MG63 (cell line): ENCODE data around the gene KCNJ14. TPM values are rescaled to one million over a fixed set of nuclear protein-coding genes. Genes with fewer than 3 reads are reported as not detected.
A peak's percentile ranks its signal among the peaks of the same experiment; 100 is the strongest.

Experiments used
- DNase-seq: peaks from one replicate; pipeline ENCODE4 v3.0.0-alpha.2; 2020
- H3K27me3 ChIP-seq: fragments of 250-450 bp; sonication (Bioruptor Pico); 2 replicates; pipeline ENCODE4 v1.5.1; 2020; ENCODE audit warnings: mild to moderate bottlenecking, moderate library complexity
- H3K36me3 ChIP-seq: fragments of 250-450 bp; sonication (Bioruptor Pico); 2 replicates; pipeline ENCODE4 v1.5.1; 2020; ENCODE audit warnings: mild to moderate bottlenecking, moderate library complexity
- H3K4me3 ChIP-seq: fragments of 250-450 bp; sonication (Bioruptor Pico); 2 replicates; pipeline ENCODE4 v1.5.1; 2020; ENCODE audit warnings: mild to moderate bottlenecking, moderate library complexity
- H3K9me3 ChIP-seq: fragments of 250-450 bp; sonication (Bioruptor Pico); 2 replicates; pipeline ENCODE4 v1.5.1; 2020; ENCODE audit warnings: mild to moderate bottlenecking, moderate library complexity
- total RNA-seq: library from RNA; depleted of rRNA; stranded (reverse); fragments of >200 nt; shearing (Covaris generic); gene quantifications from 2 replicates; pipeline ENCODE4 v1.2.3, GENCODE V29; 2014; ENCODE audit warnings: low replicate concordance

The KCNJ14 gene
- total RNA-seq, 1 experiment from 2014 or later: 0.43 TPM

DNA sequence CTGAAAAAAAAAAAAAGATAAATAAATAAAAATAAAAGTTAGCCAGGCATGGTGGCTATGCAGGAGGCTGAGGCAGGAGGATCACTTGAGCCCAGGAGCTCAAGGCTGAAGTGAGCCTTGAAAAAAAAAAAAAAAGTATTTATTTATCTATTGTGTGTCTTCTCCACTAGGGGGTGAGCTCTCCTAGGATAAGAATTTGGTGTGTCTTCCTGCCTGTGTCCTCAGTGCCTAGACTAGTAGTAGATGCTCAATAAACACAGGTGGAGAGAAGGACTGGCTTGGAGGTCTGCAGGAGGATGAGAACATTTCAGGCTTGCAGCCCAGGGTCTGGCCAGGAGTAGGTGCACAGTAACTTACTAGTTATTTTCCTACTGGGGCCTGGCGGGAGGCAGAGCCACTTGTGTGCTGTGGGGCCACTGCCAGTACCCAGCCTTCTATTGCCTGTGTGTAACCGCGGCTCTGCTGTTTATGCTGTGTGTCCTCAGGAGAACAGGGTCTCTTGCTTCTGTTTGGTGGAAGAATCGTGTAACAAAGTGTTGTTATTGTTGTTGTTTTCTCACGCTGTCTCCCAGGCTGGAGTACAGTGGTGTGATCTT, 50.9 kb downstream of the KCNJ14 start:
- Histone ChIP-seq H3K9me3 (no peaks in the 10 kb centered on the region), H3K4me3 (no peak overlapping the region), H3K27me3 (peaks cover 3% of the 10 kb centered on the region), H3K36me3 (no peaks in the 10 kb centered on the region)
- no peak for DNase-seq

DNA sequence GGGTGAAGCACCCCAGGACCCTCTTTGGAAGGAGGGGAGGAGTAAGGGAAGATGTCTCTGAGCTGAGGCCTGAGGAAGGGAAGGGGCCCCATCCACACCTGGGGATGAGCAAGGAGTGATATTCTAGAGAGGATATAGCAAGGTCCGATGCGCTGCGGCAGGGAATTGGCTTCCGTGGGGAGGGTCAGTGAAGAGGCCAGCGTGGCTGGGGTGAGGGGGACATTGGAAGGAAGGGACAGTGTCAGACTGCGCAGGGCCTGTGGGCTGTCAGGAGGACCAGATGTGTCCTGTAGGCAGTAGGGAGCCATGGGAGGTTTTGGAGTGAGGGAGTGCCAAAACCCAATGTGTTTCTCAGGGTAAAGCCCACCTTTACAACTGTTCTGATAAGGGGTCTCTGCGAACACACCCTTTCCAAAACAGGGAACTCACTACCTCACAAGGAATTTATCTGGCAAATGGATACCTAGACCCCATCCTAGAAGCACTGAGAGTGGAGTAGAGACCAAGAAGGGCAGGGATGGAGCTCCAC, 52.6 kb downstream of the KCNJ14 start:
- H3K4me3 ChIP-seq: no peak overlapping the region
- no peaks in the 10 kb centered on the region for H3K9me3 ChIP-seq
- no peak for DNase-seq
- peaks cover 11% of the 10 kb centered on the region for H3K27me3 ChIP-seq
- no peaks in the 10 kb centered on the region for H3K36me3 ChIP-seq

GRCh38 chr19:48508729-48509411, 53.5 kb downstream of the KCNJ14 start:
- no peaks in the 10 kb centered on the region for H3K9me3 ChIP-seq
- DNase-seq: no peak
- H3K4me3 ChIP-seq: no peak overlapping the region
- no peaks in the 10 kb centered on the region for H3K36me3 ChIP-seq
- H3K27me3 ChIP-seq: peaks cover 11% of the 10 kb centered on the region

DNA sequence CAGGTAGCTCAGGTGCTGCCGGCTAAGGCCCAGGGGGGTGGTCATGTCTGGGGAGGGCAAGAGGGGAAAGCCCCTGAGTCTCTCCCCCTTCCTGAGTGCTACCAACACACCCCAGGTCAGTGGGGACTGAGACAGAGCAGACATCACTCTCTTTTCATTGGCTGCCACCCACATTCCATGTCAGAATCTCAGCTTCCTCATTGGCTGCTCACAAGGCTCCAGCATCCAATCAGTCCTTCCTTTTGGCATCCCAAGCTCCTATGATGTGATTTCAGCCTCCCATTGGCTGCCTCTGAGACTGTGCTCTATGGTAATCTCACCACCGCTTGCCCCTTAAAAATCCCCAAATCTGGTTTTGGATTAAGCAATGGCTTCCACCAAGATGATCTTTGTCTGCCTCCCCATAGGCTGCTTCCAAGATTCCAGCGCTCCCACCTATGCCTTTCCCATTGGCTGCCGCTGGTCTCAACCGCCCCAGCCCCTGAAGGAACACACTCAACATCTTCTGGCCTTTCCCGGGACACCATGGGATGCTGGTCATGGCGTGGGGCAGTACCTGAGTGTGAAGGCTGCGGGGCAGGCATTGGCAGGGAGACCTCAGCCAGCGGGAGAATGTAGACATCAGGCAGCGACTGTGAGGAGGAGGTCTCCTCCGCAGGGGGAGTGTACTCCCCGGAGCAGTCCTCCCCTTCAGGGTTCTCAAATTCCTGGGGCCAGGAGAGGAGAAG, 54.3 kb downstream of the KCNJ14 start:
- Histone ChIP-seq H3K4me3 (no peak overlapping the region), H3K9me3 (no peaks in the 10 kb centered on the region), H3K36me3 (no peaks in the 10 kb centered on the region), H3K27me3 (peaks cover 11% of the 10 kb centered on the region)
- no peak for DNase-seq

- H3K27me3 ChIP-seq: peaks cover 11% of the 10 kb centered on the region
- no peaks in the 10 kb centered on the region for H3K9me3 ChIP-seq
- DNase-seq: peak; percentile 58
- no peak overlapping the region for H3K4me3 ChIP-seq
- H3K36me3 ChIP-seq: no peaks in the 10 kb centered on the region
Measured at GRCh38 chr19:48510421-48511268, 55.3 kb downstream of the KCNJ14 start.

DNA sequence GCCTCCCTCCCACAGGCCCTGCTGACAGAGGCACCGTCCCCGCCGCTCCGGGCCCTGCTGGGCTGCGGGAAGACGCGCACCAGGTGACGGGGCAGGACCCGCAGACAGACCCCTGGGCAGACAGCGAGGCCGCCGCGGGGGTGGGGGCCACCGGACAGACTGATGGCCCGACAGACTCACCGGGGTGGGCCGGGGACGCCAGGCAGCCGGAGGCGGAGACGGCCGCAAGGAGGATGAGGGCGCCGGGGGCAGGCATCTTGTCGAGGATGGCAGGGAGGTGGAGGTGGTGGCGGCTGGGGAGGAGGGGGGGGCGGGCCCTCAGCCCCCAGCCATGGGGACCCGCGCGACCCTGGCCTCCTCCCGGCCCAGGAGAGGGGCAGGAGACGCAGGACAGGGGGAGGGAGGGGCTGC, 56.0 kb downstream of the KCNJ14 start:
- no peak for DNase-seq
- peaks cover 11% of the 10 kb centered on the region for H3K27me3 ChIP-seq
- no peak overlapping the region for H3K4me3 ChIP-seq

GRCh38 chr19:48511800-48512503, 56.6 kb downstream of the KCNJ14 start, which contains the start of gene LMTK3:
Gene LMTK3 (minus strand): TSS chr19:48511835. CDS start chr19:48511576, 259 bp downstream.
- H3K9me3 ChIP-seq: no peaks in the 10 kb centered on the region
- peaks cover 11% of the 10 kb centered on the region for H3K27me3 ChIP-seq
- H3K36me3 ChIP-seq: no peaks in the 10 kb centered on the region
- no peak within 1 kb of the TSS for H3K4me3 ChIP-seq
- DNase-seq: no peak

More for the DNA sequence above, 56.0 kb downstream of the KCNJ14 start:
- Histone ChIP-seq H3K36me3 (no peaks in the 10 kb centered on the region), H3K9me3 (no peaks in the 10 kb centered on the region)

DNA sequence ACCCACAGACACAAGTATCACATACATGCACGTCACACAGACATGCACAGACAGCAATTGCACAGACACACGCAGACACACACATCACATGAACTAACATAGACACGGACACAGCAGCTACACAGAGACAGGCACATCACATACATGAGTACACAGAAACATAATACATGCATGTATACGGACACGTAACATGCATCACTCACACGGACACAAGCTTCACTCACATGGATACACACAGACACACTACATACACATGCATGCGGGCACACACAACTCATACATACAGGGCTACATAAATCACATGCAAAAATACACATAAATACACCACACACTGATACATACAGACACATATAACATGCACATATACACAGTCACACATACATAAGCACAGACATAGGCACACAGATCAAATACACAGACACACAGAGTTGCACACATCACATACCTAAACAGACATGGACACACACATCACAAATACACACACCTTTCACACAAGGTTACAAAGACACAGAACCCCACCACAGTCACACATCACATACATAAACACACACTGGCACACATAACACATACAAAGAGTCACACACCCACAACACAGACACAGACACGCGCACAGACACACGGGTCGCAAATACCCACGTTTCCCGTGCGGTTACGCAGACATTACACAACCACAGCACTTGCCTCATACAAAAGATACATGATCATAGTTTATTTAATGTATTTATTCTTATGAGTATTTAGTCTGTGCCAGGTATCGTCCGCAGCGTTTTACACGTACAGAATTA, 57.3 kb downstream of the KCNJ14 start:
- Histone ChIP-seq H3K9me3 (no peaks in the 10 kb centered on the region), H3K4me3 (no peak overlapping the region), H3K36me3 (no peaks in the 10 kb centered on the region), H3K27me3 (peaks cover 11% of the 10 kb centered on the region)
- no peak for DNase-seq

- Histone ChIP-seq H3K4me3 (peak overlapping the region; percentile 49), H3K9me3 (no peaks in the 10 kb centered on the region), H3K27me3 (peaks cover 11% of the 10 kb centered on the region), H3K36me3 (no peaks in the 10 kb centered on the region)
- peak; percentile 72 for DNase-seq
Measured at GRCh38 chr19:48513289-48514122, 58.1 kb downstream of the KCNJ14 start.

DNA sequence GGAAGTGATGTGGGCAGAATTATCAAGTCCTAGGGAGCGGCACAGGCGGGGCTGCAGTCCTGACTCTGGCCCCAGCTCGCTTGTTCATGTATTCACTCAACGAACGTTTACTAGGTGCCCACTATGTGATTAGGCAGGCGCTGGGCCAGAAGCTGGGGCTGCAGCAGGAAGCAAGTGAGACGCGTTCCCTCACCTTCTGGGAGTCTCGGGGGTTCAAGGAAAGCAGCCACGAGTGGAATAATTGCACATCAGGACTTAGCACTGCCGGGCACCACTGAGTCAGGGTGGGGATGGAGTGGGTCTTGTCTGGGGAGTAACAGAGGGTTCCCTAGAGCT, 58.7 kb downstream of the KCNJ14 start:
- Histone ChIP-seq H3K27me3 (peaks cover 11% of the 10 kb centered on the region), H3K4me3 (peak overlapping the region; percentile 49; the same call in 1 of the 2 replicates)
- no peak for DNase-seq

DNA sequence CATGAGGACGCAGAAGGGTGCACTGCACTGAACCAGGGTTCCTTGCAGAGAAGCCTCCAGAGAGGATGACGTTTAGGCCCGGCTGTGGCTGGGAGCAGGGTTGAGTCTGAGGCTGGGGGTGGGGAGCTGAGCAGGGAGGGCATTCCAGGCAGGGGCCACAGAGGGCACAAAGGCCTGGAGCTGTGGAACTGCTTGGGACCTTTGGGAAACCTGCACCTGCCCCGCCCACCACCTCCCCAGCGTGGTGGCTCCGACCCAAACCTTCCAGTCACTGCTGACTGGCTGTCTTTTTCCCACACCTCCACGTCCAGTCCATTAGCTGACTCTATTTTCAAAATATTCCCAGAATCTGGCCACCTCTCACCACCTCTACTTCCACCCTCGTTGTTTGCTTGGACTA, 61.2 kb downstream of the KCNJ14 start:
- no peak for DNase-seq
- Histone ChIP-seq H3K27me3 (peaks cover 11% of the 10 kb centered on the region), H3K36me3 (no peaks in the 10 kb centered on the region), H3K4me3 (no peak overlapping the region), H3K9me3 (no peaks in the 10 kb centered on the region)

More for the DNA sequence above, 58.7 kb downstream of the KCNJ14 start:
- no peaks in the 10 kb centered on the region for H3K9me3 ChIP-seq
- H3K36me3 ChIP-seq: no peaks in the 10 kb centered on the region
